Ammon's horn (tissue), 1 donor: ENCODE data around the gene BCL2L1.
"Not testable (repeated sequence)": the region's sequence is repeated elsewhere in the genome, so short reads cannot be mapped to it uniquely, and the experiment has no call there.

Experiments used
- DNase-seq: peaks from one replicate; pipeline ENCODE4 v3.0.0-alpha.2; 2016; ENCODE audit warnings: low spot score

BCL2L1 gene

DNA sequence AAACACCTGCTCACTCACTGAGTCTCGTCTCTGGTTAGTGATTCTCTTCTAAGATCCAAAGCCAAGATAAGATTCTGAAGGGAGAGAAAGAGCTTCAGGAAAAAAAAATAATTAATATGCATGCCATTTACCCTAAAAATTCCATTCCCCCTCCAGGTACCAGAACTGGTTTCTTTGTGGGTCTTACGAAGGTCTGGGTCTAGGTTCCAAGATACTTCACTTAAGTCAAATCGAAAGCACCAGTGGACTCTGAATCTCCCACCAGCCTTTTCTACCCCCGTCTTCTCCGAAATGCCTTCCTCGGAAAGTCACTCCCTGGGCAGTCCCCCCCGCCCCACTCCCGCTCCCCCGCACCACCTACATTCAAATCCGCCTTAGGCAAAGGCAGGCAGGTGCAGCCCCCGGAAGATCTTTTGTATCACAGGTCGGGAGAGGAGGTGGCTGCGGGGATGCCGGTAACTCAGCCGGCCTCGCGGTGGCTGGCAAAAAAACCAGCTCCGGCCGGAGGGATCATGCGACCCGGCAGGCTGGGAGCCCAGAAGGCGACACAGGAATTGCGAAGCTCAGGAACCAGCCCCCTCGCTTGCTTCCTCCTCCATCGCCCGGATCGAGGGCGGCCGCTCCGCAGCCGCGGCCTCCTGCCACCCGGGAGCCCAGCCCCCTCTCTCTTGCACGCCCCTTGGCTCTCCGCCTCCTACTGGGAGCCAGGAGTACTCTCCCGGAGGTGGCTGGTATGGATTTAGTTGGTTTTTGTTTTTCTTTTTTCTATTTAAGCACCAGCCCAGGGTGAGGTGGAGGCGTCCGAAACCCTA is at the start of gene BCL2L1:
Gene BCL2L1, minus strand, starts transcription at position 612 of the 812 bp plus-strand sequence. CDS start 650 bp downstream, outside the sequence.
- peak; percentile 89 for DNase-seq

DNA sequence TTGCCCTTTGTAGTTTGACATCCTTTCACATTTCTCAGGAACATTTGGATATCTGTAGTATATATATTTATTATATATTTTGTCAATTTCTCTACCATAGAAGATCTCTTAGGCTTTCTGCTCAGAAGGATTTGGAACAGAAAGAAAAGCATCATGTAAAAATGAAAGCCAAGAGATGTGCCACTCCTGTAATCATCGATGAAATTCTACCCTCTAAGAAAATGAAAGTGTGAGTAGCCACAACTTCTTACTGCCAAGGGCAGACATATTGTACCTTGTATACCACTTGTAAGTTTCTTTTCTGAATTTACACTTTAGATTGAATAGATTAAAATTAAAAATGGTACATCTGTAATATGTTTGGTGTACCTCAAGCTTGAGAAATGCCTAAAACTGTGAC is 47.6 kb upstream of the BCL2L1 start:
- no peak for DNase-seq

DNA sequence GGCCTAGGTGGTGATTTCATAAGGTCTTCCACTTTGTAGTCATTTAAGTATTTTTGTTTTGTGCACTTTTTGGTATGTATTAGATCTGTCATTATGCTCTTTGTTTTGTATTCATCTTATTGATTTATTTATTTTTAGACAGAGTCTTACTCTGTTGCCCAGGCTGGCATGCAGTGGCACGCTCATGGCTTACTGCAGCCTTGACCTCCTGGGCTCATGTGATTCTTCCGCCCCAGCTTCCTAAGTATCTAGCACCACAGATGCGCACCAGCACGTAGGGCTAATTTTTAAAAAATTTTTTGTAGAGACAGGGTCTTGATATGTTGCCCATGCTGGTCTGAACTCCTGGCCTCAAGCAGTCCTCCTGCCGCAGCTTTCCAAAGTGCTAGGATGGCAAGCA is 47.0 kb upstream of the BCL2L1 start:
- DNase-seq: no peak

DNA sequence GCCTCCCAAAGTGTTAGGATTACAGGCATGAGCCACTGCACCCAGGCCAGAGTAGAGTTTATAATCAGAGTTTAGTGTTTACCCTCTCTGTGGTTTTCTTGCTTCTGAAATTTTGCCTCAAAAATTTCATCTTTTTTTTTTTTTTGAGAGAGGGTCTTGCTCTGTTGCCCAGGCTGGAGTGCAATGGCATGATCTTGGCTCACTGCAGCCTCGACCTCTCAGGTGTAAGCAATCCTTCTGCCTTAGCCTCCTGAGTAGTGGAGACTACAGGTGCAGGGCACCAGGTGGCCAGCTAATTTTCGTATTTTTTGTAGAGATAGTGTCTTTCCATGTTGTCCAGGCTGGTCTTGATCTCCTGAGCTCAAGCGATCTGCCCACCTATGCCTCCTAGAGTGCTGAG is 45.1 kb upstream of the BCL2L1 start:
- no peak for DNase-seq

DNA sequence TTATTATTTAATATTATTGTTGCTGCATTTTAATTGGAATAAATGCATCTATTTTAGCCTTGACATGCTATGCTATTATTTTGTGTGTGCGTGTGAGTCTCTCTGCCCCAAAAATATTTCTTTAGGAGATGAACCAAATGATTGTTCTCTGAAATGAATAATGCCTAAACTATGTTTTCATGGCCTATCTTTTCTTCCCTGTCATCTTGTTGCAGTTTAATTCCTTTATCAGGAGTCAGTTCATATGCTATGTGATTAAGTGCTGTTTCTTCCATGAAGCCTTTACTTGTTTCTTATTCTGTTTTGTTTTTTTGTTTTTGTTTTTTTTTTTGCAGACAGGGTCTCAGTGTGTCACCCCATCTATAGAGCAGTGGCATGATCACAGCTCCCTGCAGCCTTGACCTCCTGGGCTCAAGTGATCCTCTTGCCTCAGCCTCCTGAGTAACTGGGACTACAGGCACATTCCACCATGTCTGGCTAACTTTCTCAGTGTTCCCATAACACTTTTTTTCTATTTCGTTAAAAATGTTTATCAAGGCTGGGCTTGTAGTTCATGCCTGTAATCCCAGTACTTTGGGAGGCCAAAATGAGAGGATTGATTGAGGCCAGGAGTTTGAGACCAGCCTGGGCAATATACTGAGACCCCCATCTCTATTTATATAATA is 42.1 kb upstream of the BCL2L1 start:
- DNase-seq: no peak

DNA sequence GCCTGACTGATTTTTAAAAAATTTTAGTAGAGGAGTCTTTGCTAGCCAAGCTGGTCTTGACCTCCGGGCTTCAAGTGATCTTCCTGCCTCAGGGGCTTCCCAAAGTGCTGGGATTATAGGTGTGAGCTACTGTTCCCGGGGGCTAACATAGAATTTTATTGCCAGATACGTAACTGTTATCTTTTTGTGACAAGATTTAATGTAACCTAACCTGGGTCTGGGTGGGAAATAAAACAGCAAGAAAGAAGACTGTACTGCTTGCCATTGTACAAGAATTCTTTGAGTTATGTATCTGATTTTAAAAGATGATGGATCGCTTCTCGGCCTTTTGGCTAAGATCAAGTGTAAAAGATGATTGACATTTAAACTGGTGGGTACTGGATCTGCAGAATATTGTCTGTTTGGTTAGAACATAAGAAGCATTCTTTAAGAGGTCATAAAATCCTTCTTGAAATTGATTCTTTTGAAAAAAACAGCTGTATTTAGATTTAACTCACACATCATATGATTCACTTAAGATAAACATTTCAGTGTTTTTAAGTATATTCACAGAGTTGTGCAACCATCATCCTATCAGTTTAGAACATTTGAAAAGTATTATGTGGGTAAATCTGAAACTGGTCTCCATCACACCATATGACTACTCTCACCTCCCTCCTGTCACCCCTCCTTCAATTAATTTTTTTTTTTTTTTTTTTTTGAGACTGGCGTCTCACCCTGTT is 38.0 kb upstream of the BCL2L1 start:
- DNase-seq: no peak

DNA sequence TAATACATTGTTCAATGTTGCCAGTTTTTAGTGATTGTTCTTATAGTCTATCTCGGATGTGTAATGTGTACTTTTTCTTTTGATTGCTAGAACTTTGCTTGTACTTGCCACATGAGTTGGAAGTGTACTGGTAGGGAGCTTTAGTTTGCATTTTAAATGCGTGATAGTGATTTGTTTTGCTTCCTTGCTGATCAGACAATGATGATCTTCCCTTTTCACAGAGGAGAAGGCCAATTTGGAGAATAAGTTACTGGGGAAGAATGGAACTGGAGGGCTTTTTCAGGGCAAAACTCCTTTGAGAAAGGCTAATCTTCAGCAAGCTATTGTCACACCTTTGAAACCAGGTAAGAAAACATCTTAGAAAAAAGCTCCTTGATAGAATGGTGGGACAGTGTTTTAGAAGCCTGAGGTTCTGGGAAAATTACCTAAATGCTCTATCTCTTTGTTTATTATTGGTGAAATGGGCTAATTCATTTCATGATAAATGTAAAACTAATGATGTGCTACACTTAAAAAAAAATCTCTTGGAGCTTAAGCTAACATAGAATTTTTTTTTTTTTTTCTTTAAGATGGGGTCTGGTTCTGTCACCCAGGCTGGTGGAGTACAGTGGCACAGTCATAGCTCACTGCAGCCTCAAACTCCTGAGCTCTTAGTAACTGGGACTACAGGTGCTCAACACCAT is 37.3 kb upstream of the BCL2L1 start:
- DNase-seq: no peak

DNA sequence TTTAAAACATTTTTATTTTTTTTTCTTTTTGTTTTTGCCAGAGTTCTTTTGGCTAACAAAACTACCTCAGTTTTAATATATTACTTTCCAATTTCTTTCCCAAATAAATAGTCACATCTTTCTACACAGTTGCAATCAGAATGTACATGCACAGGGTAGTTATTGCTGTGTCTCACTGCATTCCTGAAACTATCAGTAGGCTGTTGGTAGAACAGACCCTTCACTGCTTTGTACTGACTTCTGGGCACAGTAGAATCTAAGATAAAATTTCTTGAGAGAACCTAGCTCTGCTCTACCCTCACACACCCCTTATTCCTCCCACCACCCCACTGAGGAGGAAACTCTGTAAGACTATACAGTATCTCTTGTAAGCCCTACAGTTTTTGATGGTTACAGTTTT is 36.3 kb upstream of the BCL2L1 start:
- DNase-seq: no peak

DNA sequence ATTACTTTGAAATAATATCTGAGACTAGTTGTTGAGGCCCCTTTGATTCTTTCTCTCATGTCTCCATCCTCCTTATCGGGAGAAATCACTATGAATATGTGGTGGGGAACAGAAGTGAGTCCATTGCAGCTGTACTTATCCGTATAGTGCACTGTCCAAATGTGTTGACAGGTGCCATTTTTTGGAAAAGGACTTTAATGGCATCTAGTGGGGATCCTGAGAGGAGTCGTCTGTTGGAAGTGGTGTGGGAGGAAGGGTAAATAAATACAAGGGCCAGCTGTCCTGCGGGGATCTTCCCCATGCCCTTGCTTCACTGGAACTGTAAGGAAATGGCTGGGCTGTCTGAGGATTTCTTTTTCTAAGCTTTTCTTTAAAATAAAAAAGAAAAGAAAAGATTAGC is 35.9 kb upstream of the BCL2L1 start:
- DNase-seq: no peak

DNA sequence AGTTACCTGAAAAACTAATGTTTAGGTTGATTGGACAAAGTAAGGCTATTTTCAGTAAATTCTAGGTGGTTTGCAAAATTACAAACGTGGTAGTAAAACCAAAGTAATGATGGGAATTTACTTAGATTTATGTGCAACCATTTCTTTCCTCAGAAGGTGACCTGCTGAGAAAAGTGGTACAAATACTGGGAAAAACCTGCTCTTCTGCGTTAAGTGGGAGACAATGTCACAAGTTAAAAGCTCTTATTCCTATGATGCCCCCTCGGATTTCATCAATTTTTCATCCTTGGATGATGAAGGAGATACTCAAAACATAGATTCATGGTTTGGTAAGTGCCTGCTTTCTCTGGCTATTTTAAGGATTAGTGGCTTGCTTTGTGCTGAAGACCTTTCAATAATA is 34.6 kb upstream of the BCL2L1 start:
- no peak for DNase-seq

DNA sequence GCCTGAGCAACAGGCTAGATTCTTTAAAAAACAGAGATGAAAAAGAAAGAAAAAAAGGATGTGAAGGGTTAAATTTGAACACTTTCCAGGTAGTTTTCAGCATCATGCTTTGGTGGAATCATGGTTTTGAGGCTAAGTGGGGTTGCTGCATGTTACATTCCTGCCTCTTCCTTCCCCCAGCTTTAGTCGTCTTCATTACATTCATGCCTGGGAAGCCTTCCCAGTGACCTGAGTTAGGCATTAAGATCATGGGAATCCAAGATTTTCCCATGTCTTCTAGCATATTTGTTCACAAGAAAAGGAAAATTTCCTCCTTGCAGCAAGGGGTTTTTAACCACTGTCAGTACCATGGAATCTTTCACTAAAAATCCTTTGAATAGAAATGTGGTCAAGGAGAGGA is 28.5 kb upstream of the BCL2L1 start:
- no peak for DNase-seq

DNA sequence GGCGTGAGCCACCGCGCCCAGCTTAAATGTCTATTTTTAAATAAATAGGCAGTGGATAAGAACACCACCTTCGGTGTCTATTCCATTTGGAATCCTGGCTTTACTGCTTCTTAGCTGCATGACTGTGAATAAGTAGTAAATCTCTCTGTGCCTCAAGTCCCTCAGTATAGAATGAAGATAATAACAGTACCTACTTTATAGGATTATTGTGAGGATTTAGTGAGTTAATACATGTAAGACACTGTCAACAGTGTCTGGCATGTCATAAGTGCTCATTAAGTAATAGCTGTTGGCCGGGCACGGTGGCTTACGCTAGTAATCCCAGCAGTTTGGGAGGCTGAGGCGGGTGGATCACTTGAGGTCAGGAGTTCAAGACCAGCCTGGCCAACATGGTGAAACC is 26.6 kb upstream of the BCL2L1 start:
- no peak for DNase-seq

DNA sequence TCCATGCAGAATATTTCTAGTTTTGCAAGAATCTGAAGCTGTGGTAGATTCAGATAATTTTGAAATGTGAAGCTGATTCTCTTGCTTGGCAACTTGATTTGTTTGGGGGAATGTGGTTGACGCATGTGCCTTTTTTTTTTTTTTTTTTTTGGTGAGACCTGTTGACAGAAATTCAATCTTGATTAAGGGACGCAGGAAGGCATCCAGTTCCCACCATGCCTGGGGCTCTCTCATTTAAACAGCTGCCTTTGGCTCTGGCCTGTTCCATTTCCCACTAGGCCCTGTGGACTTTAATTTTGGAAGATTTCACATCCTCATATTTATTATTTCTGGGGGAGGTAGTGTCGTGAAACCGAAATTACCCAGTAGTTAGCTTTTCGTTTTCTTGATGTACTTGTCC is 25.0 kb upstream of the BCL2L1 start:
- no peak for DNase-seq

DNA sequence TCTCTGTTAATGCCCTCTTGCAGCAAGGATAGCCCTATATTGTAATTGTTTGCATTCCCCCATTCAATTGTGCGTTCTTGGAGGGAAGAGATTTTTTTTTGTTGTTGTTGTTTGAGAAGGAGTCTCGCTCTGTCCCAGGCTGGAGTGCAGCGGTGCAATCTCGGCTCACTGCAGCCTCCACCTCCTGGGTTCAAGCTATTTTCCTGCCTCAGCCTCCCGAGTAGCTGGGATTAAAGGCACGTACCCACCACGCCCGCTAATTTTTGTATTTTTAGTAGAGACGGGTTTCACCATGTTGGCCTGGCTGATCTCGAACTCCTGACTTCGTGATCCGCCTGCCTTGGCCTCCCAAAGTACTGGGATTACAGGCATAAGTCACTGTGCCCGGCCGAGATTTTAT is 24.4 kb upstream of the BCL2L1 start:
- not testable (repeated sequence) for DNase-seq

DNA sequence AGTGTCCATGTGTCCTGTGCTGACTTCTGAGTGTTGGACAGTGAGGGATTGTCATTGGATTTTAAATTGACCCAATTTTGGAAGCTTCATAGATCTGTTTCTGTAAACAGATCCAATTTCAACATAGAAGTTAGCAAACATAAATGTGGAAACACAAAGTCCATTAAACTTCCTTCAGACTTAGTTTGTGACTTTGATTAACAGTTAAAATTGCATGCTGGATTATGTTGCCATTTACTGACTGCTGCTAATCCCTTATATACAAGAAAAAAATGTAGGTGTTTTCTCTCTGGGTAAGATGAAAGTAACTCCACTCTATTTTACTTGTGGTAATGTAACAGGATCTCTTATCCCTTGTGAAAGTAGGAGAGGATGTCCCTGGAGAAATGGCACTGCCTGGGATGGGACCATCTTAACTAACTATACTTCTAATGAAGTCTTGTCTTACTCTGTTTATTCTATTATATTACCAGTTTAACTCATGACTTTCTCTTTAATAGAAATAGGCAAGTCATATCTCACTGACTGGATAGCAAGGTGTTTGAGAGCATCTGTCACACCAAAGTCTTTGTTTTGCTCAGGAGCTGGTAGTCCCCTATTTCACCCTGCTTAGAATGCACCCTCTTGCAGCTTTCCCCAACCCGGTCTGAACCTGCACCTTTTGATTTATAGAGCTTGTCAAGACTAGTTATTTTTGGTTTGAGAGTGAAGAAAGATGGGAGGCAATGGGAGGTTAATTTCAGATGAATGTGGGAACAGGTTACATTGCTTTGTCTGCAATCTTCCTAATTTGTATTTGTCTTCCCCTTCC is 23.6 kb upstream of the BCL2L1 start:
- DNase-seq: no peak

DNA sequence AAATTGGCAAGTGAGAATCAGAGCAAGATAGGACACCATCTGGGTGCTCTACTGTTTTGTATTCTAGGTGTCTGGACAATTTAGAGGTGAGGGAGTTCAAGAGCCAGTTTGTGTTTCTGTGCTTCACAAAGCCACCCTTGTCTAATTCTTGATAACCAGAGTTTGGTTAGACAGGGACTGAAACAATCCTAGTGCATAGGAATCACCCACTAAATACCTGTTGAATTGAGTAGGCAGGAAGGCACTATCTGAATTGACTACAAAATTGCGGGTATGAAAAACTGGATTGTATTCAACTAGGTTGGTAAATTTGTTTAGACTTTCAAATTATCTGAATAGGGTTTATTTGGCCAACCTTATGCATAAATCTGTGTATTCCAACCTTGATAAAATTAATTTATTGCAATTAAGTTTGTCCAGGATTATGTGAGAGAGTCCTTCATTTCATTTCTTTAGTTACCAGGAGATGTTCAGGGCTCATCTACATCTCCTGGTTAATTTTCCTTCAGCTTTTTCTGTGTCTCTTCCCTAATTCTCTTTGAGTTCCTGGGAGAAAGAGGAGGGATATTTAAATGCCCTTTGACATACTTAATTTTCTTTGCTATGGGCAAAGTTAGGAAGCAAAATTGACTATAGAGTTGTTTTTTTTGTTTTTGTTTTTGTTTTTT is 18.1 kb upstream of the BCL2L1 start:
- DNase-seq: no peak

DNA sequence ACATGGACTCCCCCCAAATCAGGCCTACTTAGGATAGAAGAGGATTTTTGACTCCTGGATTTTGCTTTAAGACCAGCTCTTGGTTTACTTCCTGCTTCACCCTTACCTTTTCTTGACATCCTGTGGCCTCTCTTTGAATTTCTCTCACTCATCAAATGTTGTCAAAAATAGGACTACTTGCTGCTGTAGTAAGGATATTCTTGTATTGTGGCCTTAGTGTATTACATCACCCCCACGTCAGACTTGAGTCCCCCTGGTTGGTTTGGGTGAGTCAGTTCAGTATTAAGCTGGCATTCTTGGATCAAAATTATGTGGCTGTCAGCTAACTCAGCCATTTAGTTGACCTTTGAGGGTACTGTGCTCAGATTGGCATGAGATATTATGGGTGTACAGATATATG is 17.5 kb upstream of the BCL2L1 start:
- DNase-seq: no peak

DNA sequence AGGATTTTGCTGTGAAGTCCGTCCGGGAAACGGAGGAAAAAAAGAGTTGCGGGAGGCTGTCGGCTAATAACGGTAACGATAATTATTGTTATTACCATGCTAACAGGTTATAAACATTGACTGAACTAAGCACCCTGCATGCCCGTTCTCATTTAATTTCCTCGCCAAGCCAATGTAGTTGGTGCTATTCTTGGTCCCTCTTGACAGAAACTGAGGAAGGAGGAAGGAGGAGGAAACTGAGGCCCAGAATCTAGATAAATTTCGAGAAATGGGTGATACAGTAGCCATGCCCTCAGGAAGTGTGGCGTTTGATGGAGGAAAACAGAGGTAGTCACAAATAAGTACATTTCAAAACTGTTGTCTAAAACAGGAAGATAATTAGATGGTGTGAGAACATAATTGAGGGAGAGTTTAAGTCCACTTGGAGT is 16.9 kb upstream of the BCL2L1 start:
- no peak for DNase-seq

DNA sequence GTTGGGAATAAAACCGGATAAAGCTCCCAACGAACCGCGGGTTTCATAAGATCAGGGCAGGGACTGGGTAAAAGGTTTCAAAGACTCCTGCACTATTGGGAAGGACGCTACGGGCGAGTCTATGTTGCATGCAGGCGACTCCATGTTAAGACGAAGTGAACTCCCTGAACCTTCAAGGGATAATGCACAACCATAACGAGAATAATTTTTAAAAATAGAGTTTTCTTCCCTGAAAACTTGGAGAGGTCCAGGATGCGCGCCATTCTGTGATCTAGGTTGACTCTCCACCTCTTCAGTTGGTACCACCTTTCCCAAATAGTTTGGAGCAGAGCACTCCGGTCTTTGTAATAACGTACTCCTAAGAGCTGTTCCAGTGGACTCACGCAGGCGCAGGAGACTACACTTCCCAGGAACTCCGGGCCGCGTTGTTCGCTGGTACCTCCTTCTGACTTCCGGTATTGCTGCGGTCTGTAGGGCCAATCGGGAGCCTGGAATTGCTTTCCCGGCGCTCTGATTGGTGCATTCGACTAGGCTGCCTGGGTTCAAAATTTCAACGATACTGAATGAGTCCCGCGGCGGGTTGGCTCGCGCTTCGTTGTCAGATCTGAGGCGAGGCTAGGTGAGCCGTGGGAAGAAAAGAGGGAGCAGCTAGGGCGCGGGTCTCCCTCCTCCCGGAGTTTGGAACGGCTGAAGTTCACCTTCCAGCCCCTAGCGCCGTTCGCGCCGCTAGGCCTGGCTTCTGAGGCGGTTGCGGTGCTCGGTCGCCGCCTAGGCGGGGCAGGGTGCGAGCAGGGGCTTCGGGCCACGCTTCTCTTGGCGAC is 16.3 kb upstream of the BCL2L1 start, which contains the start of gene TPX2:
Gene TPX2, plus strand, starts transcription at position 562 of the 821 bp plus-strand sequence. CDS start 18,187 bp downstream, outside the sequence.
- peak; percentile 99 for DNase-seq

DNA sequence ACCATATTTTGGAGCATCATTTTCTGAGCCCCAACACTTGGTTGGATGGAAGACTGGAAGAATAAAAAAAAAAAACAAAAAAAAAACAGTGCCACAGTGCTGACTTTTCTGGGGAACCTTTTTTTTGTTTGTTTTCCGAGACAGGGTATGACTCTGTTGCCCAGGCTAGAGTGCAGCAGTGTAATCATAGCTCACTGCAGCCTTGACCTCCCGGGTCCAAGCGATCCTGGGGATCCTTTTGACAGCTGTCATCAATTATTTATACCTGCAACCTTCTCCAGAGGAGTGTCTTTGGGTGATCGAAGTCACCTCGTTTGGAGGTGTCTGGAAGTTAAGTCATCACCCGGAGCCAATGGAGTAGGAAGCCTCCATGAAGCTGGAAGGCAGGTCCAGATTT is 8.7 kb upstream of the BCL2L1 start:
- DNase-seq: no peak
